HG02759 (cell line): ENCODE data around the gene SLC25A33.
"Not testable (repeated sequence)": the region's sequence is repeated elsewhere in the genome, so short reads cannot be mapped to it uniquely, and the experiment has no call there.

Source experiments
- ATAC-seq: cut with Tn5 transposase; IDR thresholded peaks from one replicate; pipeline ENCODE4 v1.9.1; 2021; ENCODE audit warnings: mild to moderate bottlenecking, moderate library complexity; ENCODE audit not compliant: unreplicated experiment

Gene SLC25A33

DNA sequence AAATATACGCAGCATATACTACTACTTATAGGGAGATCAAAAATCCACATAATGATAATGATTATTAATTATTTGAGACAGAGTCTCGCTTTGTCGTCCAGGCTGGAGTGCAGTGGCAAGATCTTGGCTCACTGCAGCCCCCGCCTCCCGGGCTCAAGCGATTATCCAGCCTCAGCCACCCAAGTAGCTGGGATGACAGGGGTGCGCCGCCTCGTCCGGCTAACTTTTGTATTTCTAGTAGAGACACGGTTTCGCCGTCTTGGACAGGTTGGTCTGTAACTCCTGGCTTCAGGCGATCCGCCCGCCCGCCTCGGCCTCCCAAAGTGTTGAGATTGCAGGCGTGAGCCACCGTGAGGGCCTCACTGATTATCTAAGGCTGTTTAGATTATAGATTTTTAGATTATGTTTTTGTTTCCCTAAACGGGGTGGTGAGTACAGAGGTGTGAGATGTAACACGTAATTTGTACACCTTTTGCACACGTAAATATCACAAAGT is 548 bp upstream of the SLC25A33 start:
- no peak for ATAC-seq

DNA sequence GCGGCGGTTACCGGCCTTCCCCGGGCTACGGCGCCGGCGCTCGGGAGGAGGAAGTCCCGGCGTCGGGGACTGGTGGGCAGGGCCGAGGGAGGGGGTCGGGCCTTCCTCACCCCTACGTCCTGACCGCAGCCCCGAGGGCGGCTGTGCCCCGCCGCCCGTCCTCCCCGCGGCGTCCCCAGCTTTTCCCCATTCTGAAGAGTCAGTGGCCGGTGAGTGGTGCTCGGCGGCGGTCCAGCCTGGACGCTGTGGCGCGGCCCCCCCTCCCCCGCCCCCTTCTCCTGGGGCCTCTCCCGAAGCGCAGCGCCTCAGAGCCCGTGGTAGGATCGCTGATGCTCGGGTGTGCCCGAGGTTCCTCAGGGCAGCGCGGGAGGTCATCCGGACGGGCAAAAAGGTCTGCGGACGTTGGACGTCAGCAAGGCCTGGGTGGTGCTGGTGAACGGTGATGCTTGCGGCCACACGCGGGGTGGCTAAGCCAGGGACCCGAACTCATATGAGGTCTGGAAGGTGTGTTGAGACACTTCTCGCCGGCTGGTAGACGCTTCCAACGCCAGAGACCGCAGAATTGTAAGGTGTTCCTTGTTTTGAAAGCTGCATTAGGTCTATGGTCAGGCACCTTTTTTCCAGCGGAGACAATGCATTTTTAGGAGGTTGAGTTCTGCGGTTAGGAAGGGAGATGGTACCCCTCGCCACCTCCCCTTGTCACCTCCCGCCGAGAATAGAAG is 725 bp downstream of the SLC25A33 start:
- ATAC-seq, result peak; percentile 60

DNA sequence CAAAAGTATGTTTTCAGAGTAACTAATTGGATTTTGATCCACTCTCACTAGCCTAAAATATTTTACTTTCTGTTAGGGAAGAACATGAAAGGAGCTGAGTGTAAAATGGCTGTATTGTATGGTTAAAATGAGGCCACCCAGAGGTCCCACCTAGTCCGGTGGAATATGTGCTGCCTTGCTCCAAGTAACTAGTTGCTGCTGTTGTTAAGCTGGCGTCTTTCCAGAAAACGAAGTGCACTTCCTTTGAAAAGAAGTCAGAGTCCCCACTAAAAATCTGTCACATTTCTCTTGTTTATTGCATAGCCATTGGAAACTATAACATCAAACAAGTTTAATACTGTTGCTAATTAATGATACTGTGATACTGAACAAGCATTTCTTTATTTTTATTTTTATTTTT is 3.2 kb downstream of the SLC25A33 start:
- ATAC-seq, result no peak

DNA sequence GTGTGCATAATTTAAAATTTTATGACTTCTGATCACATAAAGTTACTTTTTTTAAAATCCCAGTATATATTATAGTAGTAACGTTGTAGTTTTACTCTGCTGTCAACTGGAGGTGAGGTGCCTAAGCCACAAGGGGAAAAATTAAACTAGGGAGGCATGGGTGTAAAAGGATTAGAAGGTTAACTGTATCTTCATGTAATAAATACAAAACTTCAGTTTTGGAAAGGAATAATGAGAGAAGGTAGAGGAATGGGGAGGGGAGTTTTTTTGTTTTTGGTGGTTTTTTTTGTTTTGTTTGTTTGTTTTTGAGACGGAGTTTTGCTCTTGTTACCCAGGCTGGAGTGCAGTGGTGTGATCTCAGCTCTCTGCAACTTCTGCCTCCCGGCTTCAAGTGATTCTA is 5.7 kb downstream of the SLC25A33 start:
- ATAC-seq, result no peak

DNA sequence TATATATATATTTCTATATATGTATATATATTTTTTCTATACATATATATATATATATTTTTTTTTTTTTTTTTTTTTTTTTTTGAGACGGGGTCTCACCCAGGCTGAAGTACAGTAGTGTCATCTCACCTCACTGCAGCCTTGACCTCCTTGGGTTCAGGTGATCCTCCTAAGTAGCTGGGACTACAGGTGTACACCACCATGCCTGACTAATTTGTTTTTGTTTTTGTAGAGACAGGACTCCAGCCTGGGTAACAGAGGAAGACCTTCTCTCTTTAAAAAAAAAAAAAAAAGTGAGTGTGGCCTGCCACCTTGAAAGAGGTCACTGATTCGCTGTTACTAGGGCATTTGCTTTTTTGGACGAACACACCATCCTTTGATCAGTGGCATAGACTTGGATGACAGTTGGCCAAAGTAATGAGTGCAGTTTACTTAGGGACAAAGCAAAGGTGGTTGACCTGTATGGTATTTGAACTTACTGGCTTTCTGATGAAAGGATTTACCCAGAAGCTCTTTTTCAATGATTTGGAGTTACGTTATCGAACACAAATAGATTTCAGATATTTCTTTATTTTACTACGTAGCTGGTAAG is 10.8 kb downstream of the SLC25A33 start:
- no peak for ATAC-seq

DNA sequence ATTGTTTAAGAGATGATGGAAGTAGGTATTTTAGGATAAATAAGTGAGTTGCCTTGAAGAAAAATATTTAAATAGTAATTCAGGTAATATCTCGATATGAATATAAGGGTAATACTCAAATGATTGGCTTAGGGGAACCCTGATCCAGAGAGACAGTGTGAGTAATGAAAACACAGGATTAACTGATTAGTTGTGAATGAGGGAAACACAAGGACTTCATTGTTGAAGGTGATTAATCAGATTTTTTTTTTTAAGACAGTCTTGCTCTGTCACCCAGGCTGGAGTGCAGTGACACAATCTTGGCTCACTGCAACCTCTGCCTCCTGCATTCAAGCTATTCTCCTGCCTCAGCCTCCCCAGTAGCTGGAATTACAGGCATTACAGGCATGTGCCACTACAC is 12.7 kb downstream of the SLC25A33 start:
- no peak for ATAC-seq

DNA sequence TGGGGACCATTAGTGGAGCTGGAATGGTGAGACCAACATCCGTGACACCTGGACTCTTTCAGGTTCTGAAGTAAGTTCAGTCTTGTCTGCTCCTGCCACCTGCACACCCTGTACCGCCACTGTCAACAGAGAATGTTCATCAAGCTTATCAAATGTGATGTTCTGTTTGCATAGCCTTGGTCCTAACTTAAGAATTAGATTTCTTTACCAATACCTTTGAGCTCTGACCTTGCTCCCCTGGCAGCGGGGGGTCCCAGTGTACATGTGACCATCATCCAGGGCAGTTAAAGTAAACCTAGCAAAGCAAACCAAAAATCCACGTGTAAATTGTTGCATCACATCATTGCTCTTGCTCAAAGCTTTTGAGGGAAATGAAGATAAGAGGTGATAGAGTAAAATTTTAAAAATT is 14.5 kb downstream of the SLC25A33 start:
- ATAC-seq, result no peak

DNA sequence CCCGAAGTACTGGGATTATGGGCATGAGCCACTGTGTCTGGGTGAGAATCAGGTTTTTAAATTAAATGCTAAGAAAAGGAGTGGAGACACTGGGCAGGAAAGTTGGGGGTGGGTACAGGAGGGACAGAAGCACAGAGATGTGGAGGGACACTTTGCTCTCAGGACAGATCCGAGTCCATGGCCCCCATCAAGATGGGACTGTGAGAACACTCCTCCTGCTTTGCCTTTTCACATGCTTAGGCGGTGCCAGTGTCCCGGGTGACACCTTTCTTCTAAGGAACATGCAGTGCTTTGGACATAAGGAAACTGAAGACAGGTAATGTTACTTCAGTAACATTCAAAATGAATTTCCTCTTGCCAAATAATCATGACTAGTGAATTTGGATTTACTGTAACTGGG is 16.7 kb downstream of the SLC25A33 start:
- no peak for ATAC-seq

DNA sequence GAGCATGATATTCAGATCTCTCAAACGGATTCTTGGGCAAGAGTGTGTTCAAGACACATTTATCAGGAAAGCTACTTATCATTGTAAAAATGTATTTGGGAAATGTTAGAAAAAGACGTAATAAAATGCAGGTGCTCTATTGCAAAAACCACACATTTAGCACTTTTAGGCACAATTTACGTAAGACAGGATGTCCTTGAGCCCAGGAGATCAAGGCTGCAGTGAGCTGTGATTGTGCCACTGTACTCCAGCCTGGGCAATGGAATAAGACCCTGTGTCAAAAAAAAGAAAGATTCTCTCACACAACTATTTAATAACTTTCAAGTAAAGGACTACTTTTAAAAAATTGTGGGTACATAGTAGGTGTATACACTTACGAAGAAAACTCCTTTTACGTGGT is 18.4 kb downstream of the SLC25A33 start:
- ATAC-seq, result no peak

DNA sequence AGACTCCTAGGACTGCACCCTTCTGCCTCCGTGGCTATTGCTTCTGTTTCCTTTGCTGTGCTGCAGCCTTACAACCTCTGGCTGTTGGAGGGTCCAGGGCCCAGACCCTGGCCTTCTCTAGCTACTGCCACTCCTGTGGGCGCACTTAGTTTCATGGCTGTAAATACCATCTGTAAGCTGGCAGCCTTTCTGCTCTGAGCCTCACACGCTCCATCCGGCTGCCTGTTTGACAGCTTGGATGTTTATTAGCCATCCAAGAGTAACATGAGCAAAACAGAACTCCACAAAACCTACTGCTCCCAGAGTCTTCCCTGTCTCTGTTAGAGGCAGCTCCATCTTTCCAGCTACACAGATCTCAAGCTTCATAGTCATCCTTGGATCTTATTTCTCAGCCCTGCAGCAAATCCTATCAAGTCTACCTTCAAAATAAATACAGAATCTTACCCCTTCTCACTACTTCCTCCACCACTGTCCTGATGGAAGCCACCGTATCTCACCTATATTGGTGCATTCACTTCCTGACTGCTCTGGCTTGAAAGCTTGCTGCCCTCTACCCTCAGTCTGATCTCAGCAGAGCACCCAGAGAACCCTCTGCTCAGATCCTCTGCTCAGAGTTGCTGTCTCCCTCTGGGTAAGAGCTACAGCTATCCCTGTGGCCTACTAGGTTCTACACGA is 19.1 kb downstream of the SLC25A33 start:
- ATAC-seq, result no peak

DNA sequence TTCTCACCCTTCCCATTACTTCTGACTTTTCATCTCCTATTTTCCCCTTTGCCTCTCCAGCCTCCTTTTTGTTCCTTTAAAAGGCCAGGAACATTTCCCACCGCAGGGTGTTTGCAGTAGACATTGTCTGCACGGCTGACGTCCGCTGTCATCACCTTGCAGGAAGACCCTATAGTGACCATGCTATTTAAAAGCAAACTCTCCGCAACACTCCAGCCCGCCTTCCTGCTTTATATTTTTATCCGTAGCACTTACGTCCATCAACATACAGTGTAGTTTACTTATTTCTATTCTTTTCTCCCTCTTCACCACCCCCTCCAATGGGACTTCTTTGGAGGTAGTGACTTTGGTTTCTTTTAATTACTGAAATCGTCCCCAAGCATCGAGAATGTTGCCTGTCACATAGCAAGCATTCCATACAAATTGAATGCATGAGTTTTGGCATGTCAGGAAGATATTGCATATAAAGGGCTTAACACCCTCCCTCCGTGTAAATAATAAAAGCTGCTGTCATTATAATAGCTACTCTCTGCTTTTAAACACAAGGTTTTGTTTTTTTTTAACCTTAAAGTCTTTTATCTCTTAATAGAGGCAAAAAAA is 19.8 kb downstream of the SLC25A33 start:
- ATAC-seq, result no peak

DNA sequence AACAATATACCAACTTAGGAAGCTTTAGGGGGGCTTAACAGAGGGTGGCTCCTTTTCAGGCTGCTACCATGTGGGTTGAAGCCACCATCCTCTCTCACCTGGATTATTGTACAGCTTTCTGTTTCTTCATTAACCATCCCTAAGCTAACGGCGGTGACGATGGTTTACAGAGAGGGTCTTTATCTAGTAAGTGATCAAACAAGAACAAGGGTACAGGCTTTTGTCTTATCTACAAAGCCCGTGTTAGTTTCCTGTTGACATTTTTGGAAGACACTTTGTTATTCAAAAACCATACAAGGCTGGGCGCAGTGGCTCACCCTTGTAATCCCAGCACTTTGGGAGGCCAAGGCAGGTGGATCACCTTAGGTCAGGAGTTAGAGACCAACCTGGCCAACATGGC is 20.4 kb downstream of the SLC25A33 start:
- ATAC-seq, result no peak

DNA sequence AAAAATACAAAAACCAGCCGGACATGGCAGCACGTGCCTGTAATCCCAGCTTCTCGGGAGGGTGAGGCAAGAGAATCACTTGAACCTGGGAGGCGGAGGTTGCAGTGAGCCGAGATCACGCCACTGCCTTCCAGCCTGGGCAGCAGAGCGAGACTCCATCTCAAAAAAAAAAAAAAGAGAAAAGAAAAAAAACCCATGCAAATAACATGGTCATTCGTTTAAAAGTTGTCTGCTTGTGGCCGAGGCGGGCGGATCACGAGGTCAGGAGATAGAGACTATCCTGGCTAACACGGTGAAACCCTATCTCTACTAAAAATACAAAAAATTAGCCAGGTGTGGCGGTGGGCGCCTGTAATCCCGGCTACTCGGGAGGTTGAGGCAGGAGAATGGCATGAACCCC is 20.8 kb downstream of the SLC25A33 start:
- ATAC-seq, result not testable (repeated sequence)

DNA sequence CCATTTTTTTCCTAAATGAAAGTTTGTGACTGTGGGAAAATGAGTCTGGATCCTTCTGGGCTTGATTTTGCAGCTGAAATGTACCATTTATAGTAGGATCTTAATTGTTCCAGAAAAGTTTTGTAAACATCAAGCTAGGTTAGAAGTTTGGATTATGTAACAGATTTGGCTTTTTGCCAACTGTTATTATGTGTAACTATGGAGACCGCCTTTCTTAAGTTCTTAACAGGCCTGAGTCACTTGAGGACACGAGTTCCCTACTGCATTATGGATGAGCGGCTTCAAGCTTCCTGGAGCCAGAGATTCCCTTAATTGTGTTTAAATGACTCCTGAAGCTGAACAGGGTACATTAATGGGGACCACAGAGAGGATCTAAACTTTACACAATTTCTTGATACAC is 22.2 kb downstream of the SLC25A33 start:
- no peak for ATAC-seq

DNA sequence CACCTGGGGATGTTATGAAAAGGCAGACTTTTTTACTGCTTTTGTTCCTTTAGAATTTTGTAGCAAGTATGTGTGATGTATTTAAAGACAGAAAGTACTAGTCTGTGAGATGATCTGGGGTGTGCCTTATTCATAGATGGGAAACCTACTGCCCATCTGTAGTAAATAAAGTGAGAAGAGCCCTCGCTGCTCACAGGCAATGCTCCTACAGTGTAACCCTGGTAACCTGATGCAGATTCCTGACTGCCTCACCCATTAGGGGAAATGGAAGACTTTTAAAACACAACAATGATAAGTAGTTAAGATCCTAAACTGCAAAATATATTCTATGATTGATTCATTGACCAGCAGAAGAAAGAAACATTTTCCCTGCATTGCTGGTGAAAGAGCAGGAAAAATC is 30.0 kb downstream of the SLC25A33 start:
- ATAC-seq, result no peak

DNA sequence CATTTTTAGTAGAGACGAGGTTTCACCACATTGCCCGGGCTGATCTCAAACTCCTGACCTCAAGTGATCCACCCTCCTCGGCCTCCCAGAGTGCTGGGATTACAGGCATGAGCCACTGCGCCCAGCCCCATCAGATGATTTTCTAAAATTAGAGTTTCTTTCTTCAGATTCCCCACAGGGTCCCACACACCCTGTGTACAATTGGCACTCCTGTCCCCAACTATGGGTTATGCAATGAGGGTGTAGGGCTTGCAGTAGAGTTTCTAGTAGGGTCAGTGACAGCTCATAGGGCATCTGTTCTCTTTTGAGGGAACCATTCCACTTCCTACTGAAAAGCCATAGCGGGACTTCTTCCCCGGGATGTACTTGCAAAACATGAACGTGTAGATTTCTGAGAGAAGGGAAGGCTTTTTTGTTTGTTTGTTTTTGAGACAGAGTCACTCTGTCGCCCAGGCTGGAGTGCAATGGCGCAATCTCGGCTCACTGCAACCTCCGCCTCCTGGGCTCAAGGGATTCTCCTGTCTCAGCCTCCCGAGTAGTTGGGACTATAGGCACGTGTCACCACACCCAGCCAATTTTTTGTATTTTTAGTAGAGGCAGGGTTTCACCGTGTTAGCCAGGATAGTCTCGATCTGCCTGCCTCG is 31.7 kb downstream of the SLC25A33 start:
- ATAC-seq, result not testable (repeated sequence)

DNA sequence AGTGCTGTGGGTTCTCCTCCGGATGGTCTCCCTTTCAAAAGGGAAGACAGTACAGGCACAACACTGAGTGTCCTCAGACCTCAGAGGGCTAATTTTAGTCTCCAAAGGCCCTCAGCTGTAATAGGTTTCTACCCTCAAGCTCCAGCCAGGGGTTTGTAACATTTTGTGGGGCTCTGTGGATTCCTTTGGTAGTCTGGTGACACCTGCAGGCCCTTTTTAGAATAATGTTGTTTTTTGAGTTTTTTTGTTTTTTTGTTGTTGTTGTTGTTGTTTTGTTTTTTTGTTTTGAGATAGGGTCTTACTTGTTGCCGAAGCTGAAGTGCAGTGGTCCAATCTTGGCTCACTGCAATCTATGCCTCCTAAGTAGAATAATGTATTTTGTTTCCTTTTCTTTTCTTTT is 34.5 kb downstream of the SLC25A33 start:
- no peak for ATAC-seq

DNA sequence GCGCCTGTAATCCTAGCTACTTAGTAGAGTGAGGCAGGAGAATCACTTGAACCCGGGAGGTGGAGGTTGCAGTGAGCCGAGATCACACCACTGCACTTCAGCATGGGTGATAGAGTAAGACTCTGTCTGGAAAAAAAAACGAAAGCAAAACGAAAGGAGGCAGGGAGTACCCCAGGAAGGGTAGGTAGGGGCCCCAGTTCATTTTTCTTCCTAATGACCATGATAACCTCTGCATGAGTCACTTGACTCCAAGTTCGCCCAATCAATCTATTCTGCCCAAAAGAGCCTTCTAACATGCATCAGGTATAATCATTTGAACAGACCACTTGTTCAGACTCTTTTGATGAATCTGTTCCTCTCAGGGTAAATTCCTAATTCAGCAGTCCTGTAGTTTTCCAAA is 36.2 kb downstream of the SLC25A33 start:
- no peak for ATAC-seq

DNA sequence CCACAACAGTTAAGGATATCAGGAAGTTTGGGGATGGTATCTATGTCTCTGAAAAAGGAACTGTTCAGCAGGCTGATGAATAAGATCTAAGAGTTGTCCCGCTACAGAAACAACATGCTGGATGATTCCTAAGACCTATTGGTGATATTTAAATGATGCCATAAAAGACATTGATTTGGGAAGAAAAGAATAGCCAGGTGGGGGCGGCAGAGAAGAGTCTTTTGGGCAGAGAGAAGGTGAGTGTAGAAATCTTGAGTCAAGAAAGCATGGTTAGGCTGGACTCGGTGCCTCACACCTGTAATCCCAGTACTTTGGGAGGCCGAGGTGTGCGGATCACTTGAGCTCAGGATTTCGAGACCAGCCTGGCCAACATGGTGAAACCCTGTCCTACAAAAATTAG is 37.6 kb downstream of the SLC25A33 start:
- no peak for ATAC-seq

DNA sequence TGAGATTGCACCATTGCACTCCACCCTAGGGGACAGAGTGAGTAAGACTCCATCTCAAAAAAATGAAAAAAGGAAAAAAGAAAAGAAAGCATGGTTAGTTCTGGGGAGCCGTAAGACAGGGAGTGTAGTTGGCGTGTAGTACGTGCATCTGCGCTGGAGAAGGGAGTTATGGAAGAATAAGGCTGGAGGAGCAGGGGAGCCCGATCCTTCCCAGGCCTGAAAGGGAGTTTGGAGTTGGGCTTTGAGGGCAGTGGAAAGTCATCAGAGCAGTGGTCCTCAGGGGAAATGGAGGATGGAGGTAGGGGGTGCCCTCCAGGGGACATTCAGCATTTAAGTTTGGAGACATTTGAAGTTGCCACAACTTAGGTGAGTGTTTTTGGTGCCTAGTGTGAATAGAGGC is 38.2 kb downstream of the SLC25A33 start:
- ATAC-seq, result no peak

DNA sequence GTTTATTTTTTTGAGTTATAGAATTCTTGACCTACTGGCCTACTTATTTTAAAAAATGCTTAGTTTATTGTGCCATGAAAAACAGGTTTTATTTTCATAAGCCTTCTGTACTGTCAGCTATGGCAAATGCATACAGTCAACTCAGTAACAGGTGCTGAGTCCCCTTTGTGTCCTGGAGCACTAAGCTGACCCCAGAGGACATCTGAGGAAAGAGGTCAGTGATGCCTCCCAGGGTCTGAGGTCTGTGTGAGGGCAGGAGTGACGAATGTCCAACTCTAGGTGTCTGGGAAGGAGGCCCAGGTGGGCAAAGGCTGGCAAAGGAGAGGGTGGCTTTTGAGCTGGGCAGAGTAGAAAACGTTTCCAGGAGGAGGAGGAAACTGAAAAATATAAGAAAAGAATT is 41.7 kb downstream of the SLC25A33 start:
- ATAC-seq, result no peak
